Activated CD4-positive, alpha-beta T cell treated with anti-CD3 and anti-CD28 coated beads, Interleukin-2, Interleukin-4, amounts not matched to agents 100 ng/mL and 50 ng/mL, durations not matched to agents 16 hours and 8 hours (primary cell): ENCODE measurements around the gene OR1D5.
"Not testable (repeated sequence)": the region's sequence is repeated elsewhere in the genome, so short reads cannot be mapped to it uniquely, and the experiment has no call there.

Experiments used
- DNase-seq: peaks from one replicate; pipeline ENCODE4 v3.0.0-alpha.2; 2020; ENCODE audit warnings: low spot score

OR1D5 gene

DNA sequence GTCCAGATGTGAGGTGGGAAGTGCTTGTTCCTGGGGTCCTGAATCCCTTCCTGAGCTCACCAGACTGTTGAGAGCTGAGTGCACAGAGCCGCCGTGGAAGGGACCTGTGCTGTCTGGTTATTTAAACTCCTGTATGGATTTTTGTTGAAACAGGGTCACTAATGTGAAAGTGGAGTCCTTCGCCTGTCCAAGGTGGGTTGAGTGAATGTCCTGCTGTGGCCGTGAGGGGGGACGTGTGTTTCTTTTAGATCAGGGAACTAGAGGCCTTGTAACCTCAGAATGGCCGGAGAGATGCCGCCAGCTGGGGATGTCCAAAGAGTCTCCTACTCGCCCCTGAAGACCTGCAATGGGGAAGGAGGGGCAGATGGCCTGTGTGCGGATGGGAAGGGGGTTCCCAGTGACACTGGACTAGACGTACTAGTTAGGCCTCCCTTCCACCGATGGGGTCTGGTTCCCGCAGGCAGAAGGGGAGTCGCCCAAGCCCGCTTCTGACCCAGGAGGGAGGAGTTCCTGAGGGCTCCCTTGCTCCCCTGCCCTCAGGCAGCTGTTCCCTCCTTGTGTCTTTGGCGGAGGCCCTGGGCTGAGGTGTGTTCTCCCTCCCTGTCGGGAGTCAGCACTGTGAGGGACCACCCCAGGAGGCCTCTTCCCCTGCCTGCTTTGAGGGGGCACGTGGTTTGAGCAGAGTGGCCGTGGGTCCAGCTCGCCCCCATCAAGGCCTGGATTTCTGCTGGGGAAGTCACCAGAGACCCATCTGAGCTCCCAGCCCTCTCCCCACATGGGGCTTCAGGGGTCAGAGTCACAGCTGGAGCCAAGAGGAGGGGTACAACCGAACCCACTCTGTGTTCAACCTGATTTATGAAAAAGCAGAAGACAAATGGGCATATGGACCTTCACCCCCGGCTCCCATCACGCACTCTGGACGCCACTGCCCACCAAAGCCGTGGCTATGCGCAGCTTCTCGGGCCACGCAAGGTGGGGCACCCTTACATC, 30.9 kb downstream of the OR1D5 start:
- DNase-seq = no peak

DNA sequence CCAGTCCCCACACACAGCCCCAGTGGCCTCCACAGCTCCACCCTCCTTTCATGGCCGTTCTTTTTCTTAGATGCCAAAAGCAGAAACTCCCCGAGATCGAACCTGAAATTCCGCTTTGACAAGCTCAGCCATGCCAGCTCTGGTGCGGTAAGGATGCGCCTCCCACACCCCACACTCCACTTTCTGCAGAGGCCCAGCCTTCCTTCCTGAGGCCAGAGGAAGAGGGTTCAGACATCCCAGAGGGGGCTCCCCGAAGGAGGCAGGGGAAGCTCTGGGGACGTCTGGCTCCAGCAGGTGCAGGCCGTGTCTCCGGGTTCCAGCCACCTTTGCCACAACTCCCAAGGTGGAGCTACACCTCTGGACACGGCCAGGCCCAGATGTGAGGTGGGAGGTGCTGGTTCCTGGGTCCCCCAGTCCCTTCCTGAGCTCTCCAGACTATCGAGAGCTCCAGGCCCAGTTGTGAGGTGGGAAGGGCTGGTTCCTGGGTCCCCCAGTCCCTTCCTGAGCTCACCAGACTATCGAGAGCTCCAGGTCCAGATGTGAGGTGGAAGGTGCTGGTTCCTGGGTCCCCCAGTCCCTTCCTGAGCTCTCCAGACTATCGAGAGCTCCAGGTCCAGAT, 32.4 kb downstream of the OR1D5 start:
- not testable (repeated sequence) for DNase-seq

DNA sequence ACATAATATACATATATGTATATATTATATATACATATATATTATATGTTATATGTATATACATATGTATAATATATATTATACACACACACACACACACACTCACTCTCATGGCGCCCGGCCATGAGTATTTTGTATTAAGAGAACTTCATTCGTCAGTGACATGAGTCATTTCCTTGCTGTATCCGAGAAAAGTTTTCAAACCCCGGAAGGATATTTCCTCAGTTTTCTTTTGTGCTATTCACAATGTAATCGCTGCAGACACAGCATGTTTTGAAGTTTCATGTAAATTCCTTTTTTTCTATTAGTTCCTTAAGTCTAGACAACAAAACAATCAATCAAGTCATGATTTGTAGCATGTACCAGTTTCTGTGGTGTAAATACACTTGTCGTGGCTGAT, 33.3 kb downstream of the OR1D5 start:
- DNase-seq = no peak

DNA sequence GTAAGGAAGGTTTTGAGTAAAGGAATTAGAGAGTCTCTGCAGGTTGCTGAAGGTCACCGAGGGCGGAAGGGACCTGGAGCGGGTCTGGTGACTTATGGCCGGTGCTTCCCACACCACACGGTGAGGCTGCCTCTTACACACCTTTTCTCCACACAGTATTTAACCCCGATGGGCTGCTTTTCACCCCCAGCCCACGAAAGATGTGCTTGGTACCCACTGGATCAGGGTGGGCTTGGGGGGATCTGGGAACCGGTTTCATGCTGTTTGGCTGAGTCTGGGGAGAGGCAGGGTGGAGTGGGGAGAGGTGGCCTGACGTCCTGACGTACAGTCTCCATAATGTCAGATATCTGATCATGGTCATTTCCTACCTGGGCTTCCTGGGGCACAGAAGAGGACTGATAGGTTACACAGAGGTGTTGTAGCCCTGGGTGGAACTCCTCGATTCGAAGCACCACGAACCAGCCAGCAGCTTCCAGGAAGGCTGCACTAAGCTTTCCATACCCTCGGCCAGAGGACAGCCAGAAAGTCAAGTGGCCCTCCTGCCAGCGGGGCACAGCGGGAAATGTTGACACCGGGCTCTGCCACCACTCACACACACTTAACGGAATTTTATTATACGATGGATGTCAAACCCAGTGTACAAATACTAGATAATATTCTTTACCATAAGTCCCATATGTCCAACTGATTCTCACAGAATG, 34.0 kb downstream of the OR1D5 start:
- no peak for DNase-seq

DNA sequence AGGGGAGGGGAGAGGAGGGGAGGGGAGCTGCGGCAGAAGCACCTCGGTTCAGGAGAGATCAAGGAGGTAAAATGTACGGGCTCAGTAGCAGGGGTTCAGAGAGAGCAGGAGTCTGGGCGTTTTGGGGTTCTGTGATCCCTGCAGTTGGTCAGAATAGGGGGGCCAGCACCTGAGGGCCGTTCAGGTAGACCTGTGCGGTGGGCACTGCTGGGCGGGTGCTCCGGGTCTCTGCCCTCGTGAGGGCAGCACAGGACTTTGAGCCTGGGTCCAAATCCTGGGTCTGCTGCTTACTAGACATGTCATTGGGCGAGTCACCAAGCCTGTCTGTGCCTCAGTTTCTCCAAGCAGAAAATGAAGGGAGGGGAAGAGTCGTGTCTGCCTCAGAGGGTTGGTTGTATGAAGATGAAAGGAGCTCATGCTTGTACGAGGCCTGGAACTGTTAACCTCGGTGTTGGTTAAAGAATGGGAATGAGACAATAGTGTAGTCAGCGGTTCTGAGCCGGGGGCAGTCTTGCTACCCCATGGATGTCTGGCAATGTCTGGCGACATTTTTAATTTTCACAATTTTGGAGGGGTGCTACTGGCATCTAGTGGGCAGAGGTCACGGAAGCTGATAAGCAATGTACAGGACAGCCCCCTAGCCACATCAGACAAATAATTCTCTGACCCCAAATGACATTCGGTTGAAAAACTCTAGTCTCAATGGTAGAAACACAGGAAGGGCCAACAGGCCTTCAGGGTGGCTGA, 35.4 kb downstream of the OR1D5 start:
- no peak for DNase-seq

DNA sequence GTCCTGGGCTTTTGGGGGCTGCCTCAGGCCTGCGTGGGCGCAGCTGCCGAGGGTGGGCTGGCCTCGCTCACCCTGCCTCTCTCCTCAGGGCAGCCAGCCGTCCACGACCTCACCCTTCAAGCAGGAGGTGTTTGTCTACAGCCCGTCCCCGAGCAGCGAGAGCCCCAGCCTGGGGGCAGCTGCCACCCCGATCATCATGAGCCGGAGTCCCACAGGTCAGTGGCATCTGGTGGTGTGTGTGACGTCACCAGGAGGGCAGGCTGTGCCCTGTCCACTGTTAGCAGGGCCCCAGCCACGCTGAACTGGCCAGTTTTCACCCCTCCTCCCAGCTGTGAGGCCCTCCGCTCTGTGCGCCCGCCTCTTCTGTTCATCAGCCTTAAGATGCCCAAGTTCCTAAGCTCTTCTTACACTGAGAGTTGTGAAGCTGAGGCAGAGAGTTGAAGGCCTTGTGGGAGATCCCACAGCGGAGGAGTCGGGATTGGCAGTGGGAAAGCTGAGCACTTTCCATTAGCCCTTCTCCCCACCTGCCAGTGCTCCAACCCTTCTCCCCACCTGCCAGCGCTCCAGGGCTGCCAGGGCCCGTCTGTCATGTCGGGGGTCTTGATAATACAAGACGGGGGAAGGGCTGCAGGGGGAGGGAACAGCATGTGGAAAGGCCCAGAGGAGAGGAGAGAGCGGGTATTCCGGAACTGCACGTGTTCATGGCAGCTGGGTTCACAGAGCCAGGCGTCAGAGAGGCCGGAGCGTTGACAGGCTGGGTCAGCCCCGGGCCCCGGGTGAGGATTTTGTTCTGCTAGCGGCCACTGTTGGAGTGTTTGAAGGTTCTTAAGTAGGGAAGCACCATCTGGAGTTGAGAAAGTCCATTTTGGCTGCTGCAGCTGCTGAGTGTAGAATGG, 36.3 kb downstream of the OR1D5 start:
- no peak for DNase-seq

DNA sequence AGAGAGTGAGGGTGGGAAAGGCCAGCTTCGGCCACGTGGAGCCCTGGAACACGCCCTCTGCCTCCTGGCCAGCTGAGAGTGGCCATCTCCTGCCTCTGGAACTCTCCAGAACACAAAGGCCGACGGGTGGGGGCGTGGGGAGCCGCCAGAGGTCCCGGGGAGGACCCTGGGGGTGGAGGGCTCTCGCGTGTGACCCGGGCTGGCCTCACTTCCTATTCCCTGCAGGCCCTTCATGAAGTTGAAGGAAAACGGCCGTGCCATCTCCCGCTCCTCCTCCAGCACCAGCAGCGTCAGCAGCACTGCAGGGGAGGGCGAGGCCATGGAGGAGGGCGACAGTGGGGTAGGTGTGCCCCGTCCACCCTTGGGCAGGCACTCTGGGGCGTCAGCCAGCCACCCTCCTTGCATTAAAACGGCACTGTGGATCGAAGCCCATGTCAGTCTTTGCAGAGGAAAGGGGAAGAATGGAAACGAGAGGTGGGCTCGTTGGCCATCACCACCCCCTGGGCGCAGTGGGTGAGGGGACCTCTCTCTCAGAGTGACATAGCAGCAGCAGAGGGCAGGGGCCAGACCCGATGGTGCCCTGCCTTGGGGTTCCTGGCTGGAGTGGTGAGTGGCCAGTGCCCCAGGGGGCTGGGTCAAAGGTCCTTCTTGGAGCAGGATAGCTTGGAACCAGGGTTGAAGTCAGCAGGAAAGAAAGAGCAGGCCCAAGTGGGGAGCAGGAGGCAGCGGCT, 37.1 kb downstream of the OR1D5 start:
- no peak for DNase-seq

DNA sequence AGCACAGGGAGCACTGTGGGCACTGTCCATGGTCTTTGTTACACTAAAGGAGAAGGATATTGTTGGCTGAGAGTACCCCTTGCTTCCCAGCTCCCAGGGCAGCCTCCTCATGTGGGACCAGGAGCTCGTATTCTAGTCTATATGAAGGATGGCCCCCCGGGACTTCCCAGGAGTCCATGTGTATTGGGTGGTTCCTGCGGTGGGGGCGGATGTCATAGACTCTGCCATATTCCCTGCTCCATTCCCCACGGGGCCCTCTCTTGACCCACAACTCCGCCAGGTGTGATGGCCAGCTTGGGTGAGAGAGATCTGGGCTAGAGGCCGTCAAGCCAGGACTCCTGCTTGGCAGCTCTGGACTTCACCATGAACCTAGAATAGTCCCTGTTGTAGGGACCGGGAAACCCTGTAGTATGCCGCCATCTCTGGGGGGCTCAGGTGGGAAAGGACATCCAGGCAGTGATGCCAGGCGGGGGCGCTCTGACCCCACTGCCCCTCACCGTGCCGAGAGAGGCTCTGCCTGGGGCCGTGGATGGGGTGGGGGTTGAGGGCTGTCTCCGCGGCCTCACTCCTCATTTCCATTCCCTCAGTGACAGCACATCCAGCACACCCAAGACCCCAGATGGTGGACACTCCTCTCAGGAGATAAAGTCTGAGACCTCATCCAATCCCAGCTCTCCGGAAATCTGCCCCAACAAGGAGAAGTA, 37.8 kb downstream of the OR1D5 start:
- no peak for DNase-seq

DNA sequence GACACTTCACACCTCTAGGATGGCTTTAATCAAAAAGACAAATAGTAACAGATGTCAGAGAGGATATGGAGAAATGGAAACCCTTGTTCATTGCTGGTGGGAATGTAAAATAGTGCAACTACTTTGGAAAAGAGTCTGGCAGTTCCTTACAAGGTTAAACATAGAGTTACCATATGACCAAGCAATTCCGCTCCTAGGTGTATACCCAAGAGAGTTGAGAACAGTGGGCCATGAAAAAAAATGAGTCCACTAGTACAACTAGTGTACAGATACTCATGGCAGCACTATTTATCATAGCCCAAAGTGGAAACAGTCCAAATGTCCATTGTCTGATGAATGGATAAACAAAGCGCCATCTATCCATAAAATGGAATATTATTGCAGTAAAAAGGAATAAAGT, 39.1 kb downstream of the OR1D5 start:
- no peak for DNase-seq

DNA sequence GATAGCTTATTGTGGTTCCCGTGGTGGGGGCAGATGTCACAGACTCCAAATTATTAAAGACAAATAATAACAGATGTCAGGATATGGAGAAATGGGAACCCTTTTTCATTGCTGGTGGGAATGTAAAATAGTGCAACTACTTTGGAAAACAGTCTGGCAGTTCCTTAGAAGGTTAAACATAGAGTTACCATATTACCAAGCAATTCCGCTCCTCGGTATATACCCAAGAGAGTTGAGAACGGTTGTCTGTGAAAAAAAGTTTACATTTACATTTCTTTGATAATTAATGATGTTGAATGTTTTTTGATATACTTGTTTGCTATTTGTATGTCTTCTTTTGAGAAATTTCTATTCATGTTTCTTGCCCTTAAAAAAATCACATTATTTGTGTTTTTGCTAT, 41.2 kb downstream of the OR1D5 start:
- DNase-seq = no peak

DNA sequence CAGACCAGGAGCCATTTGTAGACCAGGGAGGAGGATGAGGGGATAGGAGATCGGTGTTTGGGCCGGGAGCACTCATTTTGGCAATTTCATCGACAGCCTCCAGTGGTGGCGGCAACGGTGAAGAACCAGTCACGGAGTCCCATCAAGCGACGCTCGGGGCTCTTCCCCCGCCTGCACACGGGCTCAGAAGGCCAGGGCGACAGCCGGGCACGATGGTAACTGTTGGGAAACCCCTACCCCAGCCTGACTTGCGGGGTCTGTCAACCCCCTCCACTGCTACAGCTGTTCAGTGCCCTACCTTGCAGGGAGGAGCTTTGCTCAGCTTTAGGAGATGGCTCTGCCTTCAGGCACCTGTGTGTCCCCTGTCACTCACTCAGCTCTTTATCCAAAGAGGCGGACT, 43.0 kb downstream of the OR1D5 start:
- DNase-seq = no peak

DNA sequence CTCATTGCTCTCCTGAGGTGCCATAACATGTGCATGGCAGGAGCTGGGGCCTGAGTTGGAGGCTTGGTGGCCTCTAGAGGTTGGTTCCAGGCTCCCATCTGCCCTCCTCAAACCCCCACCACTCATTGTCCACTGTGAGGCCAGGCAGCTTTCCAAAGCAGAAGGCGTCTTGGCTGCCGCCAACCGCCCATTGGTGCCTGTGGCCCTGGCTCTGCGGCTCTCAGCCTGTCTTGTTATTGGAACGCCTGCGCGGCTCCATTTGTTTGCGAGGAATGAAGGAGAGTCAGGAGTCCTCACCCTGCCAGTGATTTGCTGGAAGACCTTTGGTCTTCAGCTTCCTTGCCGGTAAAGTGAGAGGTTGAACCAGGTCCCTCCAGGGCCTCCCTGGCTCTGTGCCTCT, 43.6 kb downstream of the OR1D5 start:
- DNase-seq = no peak

DNA sequence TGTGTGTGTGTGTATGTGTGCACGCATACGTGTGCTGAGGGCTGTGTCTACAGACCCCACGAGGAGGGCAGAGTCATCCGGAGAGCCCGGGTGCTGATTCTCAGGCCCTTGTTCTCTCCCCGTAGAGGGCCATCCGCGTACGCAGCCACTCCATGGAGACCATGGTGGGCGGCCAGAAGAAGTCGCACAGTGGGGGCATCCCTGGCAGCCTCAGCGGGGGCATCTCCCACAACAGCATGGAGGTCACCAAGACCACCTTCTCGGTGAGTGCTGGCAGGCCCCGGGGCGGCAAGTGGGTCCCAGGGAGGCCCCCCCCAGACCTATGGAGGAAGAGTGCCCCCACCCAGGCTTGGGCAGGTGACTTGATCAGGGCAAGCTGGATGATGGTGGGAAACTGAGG, 45.5 kb downstream of the OR1D5 start:
- DNase-seq = no peak

DNA sequence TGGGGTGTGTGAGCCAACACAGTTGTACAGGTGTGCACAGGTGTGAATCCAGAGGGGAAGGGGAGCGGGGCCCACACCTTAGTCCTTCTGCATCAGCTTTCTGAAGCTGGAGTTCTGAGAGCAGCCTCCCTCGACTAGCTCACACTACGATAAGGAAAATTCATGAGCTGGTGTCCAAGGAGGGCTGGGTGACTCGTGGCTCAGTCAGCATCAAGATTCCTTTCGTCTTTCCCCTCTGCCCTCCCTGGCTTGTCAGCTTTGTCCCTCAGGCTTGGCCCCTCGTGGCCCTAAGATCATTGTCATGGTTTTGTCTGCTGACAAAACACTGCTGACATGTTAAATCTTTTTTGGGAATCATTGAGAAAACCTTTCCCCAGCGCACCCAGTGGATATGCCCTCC, 47.5 kb downstream of the OR1D5 start:
- DNase-seq = no peak

DNA sequence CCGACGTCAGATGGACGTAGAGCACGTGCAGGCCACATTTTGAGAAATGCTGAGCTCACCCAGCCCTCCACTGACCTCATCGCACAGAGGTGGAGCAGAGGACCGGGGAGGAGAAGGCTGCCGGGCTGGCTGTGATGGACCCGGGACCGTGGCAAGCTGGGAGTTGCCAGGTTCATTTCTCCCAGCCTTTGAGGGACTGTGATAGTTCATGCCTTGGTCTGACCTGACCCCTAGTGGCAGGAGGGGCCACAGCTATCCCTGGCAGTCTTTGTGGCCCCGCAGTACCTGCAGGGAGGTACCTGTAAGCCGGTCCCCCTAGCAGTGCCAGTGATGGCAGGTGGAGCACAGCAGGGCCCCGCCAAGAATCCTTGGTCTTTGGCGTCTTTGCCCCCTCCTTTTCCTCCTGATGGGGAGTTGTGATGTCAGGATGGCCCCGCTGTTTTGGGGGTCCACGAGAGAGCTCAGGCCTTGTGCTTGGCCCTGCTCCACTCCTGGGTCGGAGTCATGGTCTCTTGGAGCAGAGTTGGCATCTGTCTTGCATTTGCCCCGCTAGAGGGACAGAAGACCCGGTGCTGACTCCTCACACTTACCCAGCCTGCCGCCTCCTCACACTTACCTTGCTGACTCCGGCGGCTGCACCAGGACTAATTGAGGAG, 50.4 kb downstream of the OR1D5 start:
- peak; percentile 38 for DNase-seq
